Pancreas (tissue), 10 donors: ENCODE measurements around the gene CFAP119. TPM values are rescaled to one million over a fixed set of nuclear protein-coding genes. Genes with fewer than 3 reads are reported as not detected.

Experiments
- ATAC-seq, 4 donors: fragments of 200-7000 bp; cut with Tn5 transposase; one replicate each; pipeline versions ENCODE4 v1.8.0 to v1.9.1; 2020; ENCODE audit warnings: mild to moderate bottlenecking in 4 of 4, moderate library complexity in 4 of 4
- DNase-seq, 6 donors: peaks; one replicate each; pipeline ENCODE4 v3.0.0-alpha.2; 2020
- FAIRE-seq: peaks from 2 replicates; lab custom pipeline; 2012; peaks lifted over from hg19 to GRCh38; lab: Jason Lieb, UNC
- H3K27ac ChIP-seq, 4 donors: fragments of 200-600 bp; sonication (generic); 1 replicate in 3 of 4; 2 replicates in 1 of 4; pipeline versions ENCODE4 v1.5.0 to v1.8.0; 2020
- H3K27me3 ChIP-seq, 4 donors: fragments of 200-600 bp; one replicate each; pipeline ENCODE4 v1.8.0; 2021
- H3K36me3 ChIP-seq, 3 donors: fragments of 200-600 bp; sonication (generic) in 1 of 3; one replicate each; pipeline versions ENCODE4 v1.5.0 to v1.8.0; 2020 to 2021
- H3K4me1 ChIP-seq, 3 donors: fragments of 200-600 bp; one replicate each; pipeline ENCODE4 v1.8.0; 2021
- H3K4me3 ChIP-seq, 4 donors: fragments of 200-600 bp; sonication (generic) in 2 of 4; one replicate each; pipeline versions ENCODE4 v1.5.0 to v1.8.0; 2020 to 2021
- H3K9me3 ChIP-seq, 4 donors: fragments of 200-600 bp; one replicate each; pipeline ENCODE4 v1.8.0; 2021
- CTCF ChIP-seq, 4 donors: fragments of 200-600 bp; sonication (generic) in 3 of 4; IDR thresholded peaks; one replicate each; pipeline versions ENCODE4 v1.5.0 to v1.8.0; 2021; ENCODE audit warnings: antibody characterized with exemption in 4 of 4
- WGBS, 2 donors: extraction: QIAGEN DNeasy Blood & Tissue Kit; methylation state at CpG; one replicate each; pipeline ENCODE4 v1.1.7; 2013; 5-methylcytosine and 5-hydroxymethylcytosine counted together
- intact Hi-C, 3 donors: fragments of 100-400 bp; cut with DNase I; formaldehyde crosslinking; loops; one replicate each; pipeline versions ENCODE4 v1.11.1 to v1.14.2; 2022
- polyA plus RNA-seq, 2 donors: library from polyadenylated mRNA; stranded (reverse); fragments of 200-250 nt; gene quantifications; one replicate each; pipeline ENCODE4 v1.2.3, GENCODE V29; 2013
- total RNA-seq, 6 donors: library from RNA; stranded (reverse); fragmentation: NEBNext Ultra II Directional in 4 of 6; extraction: Animal tissue kit (Norgen Biotek cat#: 25700) in 4 of 6; gene quantifications; one replicate each; pipeline versions ENCODE4 v1.2.1 to v1.2.4, GENCODE V29; 2021 to 2023
- donor health status: healthy with polysubstance abuse.
- donor health status: DM: no; HTN: no; CAD: no; lungs with moderate emphysema.
- donor health status: DM: no; HTN: no; CAD: no.
- donor health status: control.
- donor health status: control.
- donor health status: Bipolar disorder and iron deficiency.
- donor health status: DM: yes; HTN: yes; CAD: no.
- donor health status: DM: no; HTN: no; CAD: no.
- donor health status: DM: no; HTN: no; CAD: no.
- donor health status: DM: yes; HTN: yes; CAD: no.

CFAP119 gene
- total and polyA plus RNA-seq, 8 donors = 1.7 to 32.1 (median 3.4) TPM

- peak in 3 of 4 donors; percentile 8 to 17 (median 14) for ATAC-seq
- Histone ChIP-seq H3K4me1 (peaks cover 6 to 9% (median 8%) of the 10 kb centered on the region in 3 donors), H3K27me3 (no peaks in the 10 kb centered on the region), H3K27ac (peak overlapping the region in 3 of 4 donors; percentile 76 to 87 (median 83)), H3K36me3 (no peaks in the 10 kb centered on the region), H3K9me3 (no peaks in the 10 kb centered on the region), H3K4me3 (peak overlapping the region; percentile 66 to 92 (median 80))
- no peak for TF ChIP-seq CTCF (IDR thresholded peaks at IDR 0.05)
- intact Hi-C loops = no loop called here
- DNase-seq = peak in 1 of 6 donors; percentile 66
- FAIRE-seq = no peak
- 29 to 36% methylated on average over 8 of the region's 8 CpGs for WGBS, 2 donors
Observed at GRCh38 chr16:30805056-30805369, 43.2 kb upstream of the CFAP119 start.

GRCh38 chr16:30802936-30803335, 41.1 kb upstream of the CFAP119 start:
- Histone ChIP-seq H3K4me3 (no peak overlapping the region), H3K9me3 (no peaks in the 10 kb centered on the region), H3K27ac (no peak overlapping the region), H3K4me1 (peaks cover 6 to 9% (median 8%) of the 10 kb centered on the region in 3 donors), H3K36me3 (no peaks in the 10 kb centered on the region), H3K27me3 (no peaks in the 10 kb centered on the region)
- TF ChIP-seq CTCF (IDR thresholded peaks at IDR 0.05) = no peak
- FAIRE-seq (no peak), ATAC-seq (no peak), DNase-seq (no peak)
- intact Hi-C loops = no loop called here
- 74 to 76% methylated on average over 3 of the region's 3 CpGs for WGBS, 2 donors

GRCh38 chr16:30797670-30798309, 35.9 kb upstream of the CFAP119 start:
- DNase-seq (no peak), ATAC-seq (no peak), FAIRE-seq (no peak)
- Histone ChIP-seq H3K36me3 (no peaks in the 10 kb centered on the region), H3K4me1 (no peaks in the 10 kb centered on the region), H3K27me3 (no peaks in the 10 kb centered on the region), H3K9me3 (no peaks in the 10 kb centered on the region), H3K4me3 (no peak overlapping the region), H3K27ac (no peak overlapping the region)
- intact Hi-C loops = no loop called here
- 67 to 69% methylated on average over 8 of the region's 8 CpGs for WGBS, 2 donors
- no peak for TF ChIP-seq CTCF (IDR thresholded peaks at IDR 0.05)

- TF ChIP-seq CTCF (IDR thresholded peaks at IDR 0.05) = no peak
- no peak for ATAC-seq
- no peak for DNase-seq
- no peaks in the 10 kb centered on the region for H3K27me3 ChIP-seq
- no peak for FAIRE-seq
- H3K9me3 ChIP-seq = no peaks in the 10 kb centered on the region
- no peaks in the 10 kb centered on the region for H3K4me1 ChIP-seq
- 90 to 93% methylated on average over 3 of the region's 3 CpGs for WGBS, 2 donors
- no peaks in the 10 kb centered on the region for H3K36me3 ChIP-seq
- no peak overlapping the region for H3K4me3 ChIP-seq
- no peak overlapping the region for H3K27ac ChIP-seq
- intact Hi-C loops = no loop called here
Observed at GRCh38 chr16:30794634-30795033, 32.8 kb upstream of the CFAP119 start.

- Histone ChIP-seq H3K9me3 (no peaks in the 10 kb centered on the region), H3K36me3 (no peaks in the 10 kb centered on the region), H3K4me3 (no peak overlapping the region), H3K4me1 (no peaks in the 10 kb centered on the region), H3K27me3 (no peaks in the 10 kb centered on the region), H3K27ac (no peak overlapping the region)
- FAIRE-seq = no peak
- 74 to 86% methylated on average over 7 of the region's 7 CpGs for WGBS, 2 donors
- intact Hi-C loops = no loop called here
- TF ChIP-seq CTCF (IDR thresholded peaks at IDR 0.05) = no peak
- ATAC-seq = no peak
- DNase-seq = no peak
Observed at GRCh38 chr16:30793508-30794069, 31.7 kb upstream of the CFAP119 start.
